Subcutaneous abdominal adipose tissue (tissue), 5 donors: ENCODE data around the gene NOMO2.
"Not testable (repeated sequence)": the region's sequence is repeated elsewhere in the genome, so short reads cannot be mapped to it uniquely, and the experiment has no call there.

Experiments
- H3K27ac ChIP-seq: one replicate; pipeline ENCODE4 v1.7.0; 2013; ENCODE audit warnings: low read depth, mild to moderate bottlenecking, inconsistent platforms, low read length, moderate library complexity
- H3K27me3 ChIP-seq, 5 donors: one replicate each; pipeline ENCODE4 v1.7.0; 2013; ENCODE audit warnings: low read length in 5 of 5, inconsistent platforms in 1 of 5; ENCODE audit not compliant: control insufficient read depth in 5 of 5, insufficient read depth in 4 of 5
- H3K36me3 ChIP-seq, 5 donors: one replicate each; pipeline ENCODE4 v1.7.0; 2013; ENCODE audit warnings: low read length in 5 of 5; ENCODE audit not compliant: control insufficient read depth in 5 of 5, insufficient read depth in 5 of 5
- H3K4me1 ChIP-seq, 5 donors: one replicate each; pipeline ENCODE4 v1.7.0; 2013; ENCODE audit warnings: low read length in 5 of 5, mild to moderate bottlenecking in 3 of 5, moderate library complexity in 1 of 5; ENCODE audit not compliant: control insufficient read depth in 5 of 5, insufficient read depth in 5 of 5
- H3K4me3 ChIP-seq, 5 donors: one replicate each; pipeline ENCODE4 v1.7.0; 2013; ENCODE audit warnings: low read length in 5 of 5, low read depth in 1 of 5
- H3K9ac ChIP-seq, 5 donors: one replicate each; pipeline ENCODE4 v1.7.0; 2013; ENCODE audit warnings: low read length in 5 of 5, mild to moderate bottlenecking in 4 of 5, moderate library complexity in 3 of 5
- H3K9me3 ChIP-seq, 5 donors: one replicate each; pipeline ENCODE4 v1.7.0; 2013; ENCODE audit warnings: low read length in 5 of 5; ENCODE audit not compliant: control insufficient read depth in 5 of 5
- donor health status: healthy.
- donor health status: healthy.
- donor health status: healthy.
- donor health status: healthy.
- donor health status: healthy.

Gene NOMO2

DNA sequence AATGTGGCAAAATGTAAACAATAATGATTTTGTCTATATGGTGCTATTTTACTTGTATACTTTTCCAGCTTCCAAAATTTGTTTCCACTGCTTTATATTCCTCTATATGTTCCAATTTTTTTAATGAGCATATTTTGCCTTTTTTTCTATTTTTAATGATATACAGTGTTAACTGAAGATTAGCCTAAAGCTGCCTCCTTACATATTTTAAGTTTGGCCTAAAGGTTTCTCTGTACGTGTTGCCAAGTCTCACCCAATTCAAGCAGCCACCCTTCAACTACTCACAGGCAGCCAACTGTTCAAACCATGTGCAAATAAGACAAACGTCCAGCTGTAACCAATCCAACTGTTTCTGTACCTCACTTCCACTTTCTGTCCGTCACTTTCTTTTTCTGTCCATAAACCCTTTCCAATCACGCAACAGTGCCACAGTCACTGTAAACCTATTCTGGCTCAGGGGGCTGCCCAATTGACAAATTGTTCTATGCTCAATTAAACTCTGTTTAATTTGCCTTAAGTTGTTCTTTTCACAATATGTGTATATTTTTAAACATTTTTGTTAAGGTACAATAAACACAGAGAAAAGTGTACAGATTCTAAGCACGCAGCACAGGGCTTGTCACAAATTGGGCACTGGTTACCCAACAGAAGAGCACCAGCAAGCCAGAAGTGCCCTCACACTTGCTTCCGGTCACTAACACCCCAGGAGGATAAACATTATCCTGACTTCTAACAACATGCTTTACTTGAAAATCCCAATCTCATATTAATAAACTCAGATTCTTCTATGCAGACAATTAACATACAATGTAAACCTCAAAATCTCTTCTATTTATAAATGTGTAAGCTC, 17.4 kb downstream of the NOMO2 start:
- not testable (repeated sequence) for H3K27me3 ChIP-seq, H3K9me3 ChIP-seq, H3K9ac ChIP-seq, H3K4me1 ChIP-seq, H3K36me3 ChIP-seq, H3K4me3 ChIP-seq, H3K27ac ChIP-seq

GRCh38 chr16:18541912-18542311, 20.0 kb downstream of the NOMO2 start:
- H3K36me3 ChIP-seq, H3K9ac ChIP-seq, H3K27ac ChIP-seq, H3K4me1 ChIP-seq, H3K9me3 ChIP-seq, H3K27me3 ChIP-seq, H3K4me3 ChIP-seq: not testable (repeated sequence)

GRCh38 chr16:18537004-18537403, 24.9 kb downstream of the NOMO2 start:
- H3K9ac ChIP-seq, H3K27me3 ChIP-seq, H3K27ac ChIP-seq, H3K9me3 ChIP-seq, H3K4me1 ChIP-seq, H3K4me3 ChIP-seq: not testable (repeated sequence)
- H3K36me3 ChIP-seq, result peaks cover 0 to 11% (median 0%) of the 10 kb centered on the region in 5 donors

DNA sequence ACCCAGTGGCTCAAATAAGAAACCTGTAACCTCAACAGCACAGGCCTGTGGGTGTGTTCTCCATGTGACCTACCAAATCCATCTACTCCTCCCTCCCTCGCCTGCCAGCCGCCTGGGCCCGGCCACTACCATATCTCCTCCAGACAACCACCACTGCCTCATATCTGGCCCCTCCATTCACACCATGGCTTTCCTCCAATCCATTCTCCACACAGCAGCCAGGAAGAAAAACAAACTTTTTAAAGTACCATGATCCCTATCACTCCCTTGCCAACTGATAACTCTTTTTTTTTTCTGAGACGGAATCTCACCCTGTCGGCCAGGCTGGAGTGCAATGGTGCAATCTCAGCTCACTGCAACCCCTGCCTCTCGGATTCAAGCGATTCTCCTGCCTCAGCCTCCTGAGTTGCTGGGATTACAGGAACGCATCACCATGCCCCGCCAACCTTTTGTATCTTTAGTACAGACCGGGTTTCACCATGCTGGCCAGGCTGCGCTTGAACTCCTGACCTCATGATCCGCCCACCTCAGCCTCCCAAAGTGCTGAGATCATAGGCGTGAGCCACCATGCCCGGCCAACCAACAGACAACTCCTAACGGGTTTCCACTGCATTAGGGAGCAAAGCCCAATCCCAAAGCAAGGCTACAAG, 26.3 kb downstream of the NOMO2 start:
- H3K27ac ChIP-seq, H3K4me3 ChIP-seq, H3K9me3 ChIP-seq, H3K27me3 ChIP-seq, H3K9ac ChIP-seq, H3K4me1 ChIP-seq: not testable (repeated sequence)
- peaks cover 0 to 11% (median 0%) of the 10 kb centered on the region in 5 donors for H3K36me3 ChIP-seq

- not testable (repeated sequence) for H3K4me1 ChIP-seq, H3K4me3 ChIP-seq, H3K9ac ChIP-seq, H3K36me3 ChIP-seq, H3K9me3 ChIP-seq, H3K27me3 ChIP-seq, H3K27ac ChIP-seq
These were observed 27.6 kb downstream of the NOMO2 start for GRCh38 chr16:18534308-18534707.

DNA sequence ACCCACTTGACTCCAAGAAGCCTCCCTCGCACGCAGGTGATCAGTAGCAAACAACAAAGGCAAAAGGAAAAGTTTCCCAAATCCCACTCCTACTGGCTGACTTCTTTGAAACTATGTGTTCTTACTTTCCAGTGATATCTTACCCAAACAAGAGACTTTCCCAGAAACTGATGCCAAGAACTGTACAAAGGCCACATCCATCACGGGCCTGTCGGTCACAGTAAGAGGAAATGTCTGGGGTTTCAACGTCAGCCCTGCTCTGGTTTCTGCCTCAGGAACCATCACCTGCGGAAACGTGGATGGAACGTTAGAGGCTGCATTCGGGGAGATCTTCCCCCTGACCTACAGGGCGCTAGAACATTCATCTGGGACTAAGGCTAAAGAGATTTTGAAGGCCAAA, 30.6 kb downstream of the NOMO2 start:
- not testable (repeated sequence) for H3K27ac ChIP-seq, H3K9me3 ChIP-seq, H3K27me3 ChIP-seq, H3K4me3 ChIP-seq, H3K9ac ChIP-seq, H3K36me3 ChIP-seq, H3K4me1 ChIP-seq

GRCh38 chr16:18530329-18530728, 31.6 kb downstream of the NOMO2 start:
- not testable (repeated sequence) for H3K27me3 ChIP-seq, H3K36me3 ChIP-seq, H3K27ac ChIP-seq, H3K4me1 ChIP-seq, H3K9ac ChIP-seq, H3K4me3 ChIP-seq, H3K9me3 ChIP-seq

GRCh38 chr16:18526547-18526946, 35.4 kb downstream of the NOMO2 start:
- H3K4me3 ChIP-seq, result not testable (repeated sequence)

DNA sequence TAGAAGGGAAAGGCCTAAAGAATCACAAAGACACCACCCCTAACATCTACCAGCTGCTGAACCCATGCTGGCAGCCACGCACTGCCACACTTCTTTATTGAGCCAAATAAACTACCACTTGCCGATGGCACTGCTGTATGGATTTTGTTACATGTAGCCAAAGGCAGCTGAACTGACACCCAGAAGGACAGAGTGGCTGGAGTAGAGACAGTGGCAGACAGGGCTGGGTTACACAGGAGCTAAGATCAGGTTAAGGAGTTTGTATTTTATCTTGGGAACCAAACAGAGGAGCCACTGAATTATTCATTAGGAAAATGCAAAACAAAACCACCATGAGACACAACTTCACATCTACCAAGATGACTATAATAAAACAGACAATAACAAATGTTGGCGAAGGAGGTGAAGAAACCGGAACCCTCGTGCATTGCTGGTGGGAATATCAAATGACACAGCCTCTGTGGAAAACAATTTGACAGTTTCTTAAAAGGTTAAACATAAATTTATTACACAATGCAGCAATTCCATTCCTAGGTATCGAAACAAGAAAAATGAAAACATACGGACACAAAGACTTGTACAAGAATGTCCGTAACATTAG, 35.9 kb downstream of the NOMO2 start:
- H3K27ac ChIP-seq, H3K4me3 ChIP-seq, H3K9me3 ChIP-seq, H3K9ac ChIP-seq, H3K4me1 ChIP-seq, H3K36me3 ChIP-seq, H3K27me3 ChIP-seq: not testable (repeated sequence)

More at GRCh38 chr16:18526547-18526946, 35.4 kb downstream of the NOMO2 start:
- not testable (repeated sequence) for H3K9me3 ChIP-seq, H3K27ac ChIP-seq, H3K9ac ChIP-seq, H3K27me3 ChIP-seq, H3K36me3 ChIP-seq, H3K4me1 ChIP-seq

DNA sequence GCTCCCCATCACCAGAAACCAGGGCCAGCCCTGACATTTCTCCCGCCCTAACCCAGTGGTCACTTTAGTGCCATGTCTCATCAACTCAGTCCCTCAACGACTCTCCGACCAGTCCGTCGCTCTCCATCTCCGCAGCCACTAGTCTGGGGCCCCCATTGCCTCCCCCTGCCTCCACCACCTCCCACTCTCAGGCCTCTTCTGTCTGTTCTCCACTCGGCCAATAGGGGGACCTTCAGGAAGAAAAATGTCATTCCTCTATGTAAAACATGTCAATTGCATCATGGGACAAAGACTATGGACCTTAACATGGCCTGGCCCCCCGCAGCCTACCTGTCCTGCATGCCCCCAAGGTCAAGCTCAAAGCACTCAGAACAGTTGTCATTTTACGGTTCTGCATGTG, 39.3 kb downstream of the NOMO2 start:
- not testable (repeated sequence) for H3K9me3 ChIP-seq, H3K27ac ChIP-seq, H3K36me3 ChIP-seq, H3K9ac ChIP-seq, H3K27me3 ChIP-seq, H3K4me1 ChIP-seq, H3K4me3 ChIP-seq
